ENCODE data around the gene ACSL1.

- TF ChIP-seq CTCF (IDR thresholded peaks at IDR 0.05) = no peak
- TF ChIP-seq EZH2phosphoT487 (IDR thresholded peaks at IDR 0.05) = no peak
These were observed 56.5 kb downstream of the ACSL1 start for GRCh38 chr4:184769141-184769765.
